ENCODE measurements around the gene PHF1.

DNA sequence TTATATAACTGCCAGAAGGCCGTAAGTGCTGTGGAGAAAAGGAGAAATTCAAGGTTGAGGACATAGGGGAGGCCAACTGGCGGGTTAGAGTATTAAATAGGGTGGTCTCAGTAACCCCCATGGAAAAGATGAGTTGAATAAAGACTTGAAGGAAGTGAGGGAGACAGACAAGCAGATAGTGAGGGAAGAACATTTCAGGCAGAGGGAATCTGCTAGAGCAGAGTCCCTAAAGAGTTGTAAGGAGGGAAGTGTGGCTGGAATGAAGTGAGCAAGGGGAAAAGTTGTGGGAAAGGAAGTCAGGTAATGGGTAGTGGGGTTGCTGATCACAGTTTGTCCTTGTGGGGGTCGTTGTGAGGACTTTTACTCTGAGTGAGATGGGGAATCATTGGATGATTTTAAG, 17.8 kb upstream of the PHF1 start:
- TF ChIP-seq, protein P1, sequence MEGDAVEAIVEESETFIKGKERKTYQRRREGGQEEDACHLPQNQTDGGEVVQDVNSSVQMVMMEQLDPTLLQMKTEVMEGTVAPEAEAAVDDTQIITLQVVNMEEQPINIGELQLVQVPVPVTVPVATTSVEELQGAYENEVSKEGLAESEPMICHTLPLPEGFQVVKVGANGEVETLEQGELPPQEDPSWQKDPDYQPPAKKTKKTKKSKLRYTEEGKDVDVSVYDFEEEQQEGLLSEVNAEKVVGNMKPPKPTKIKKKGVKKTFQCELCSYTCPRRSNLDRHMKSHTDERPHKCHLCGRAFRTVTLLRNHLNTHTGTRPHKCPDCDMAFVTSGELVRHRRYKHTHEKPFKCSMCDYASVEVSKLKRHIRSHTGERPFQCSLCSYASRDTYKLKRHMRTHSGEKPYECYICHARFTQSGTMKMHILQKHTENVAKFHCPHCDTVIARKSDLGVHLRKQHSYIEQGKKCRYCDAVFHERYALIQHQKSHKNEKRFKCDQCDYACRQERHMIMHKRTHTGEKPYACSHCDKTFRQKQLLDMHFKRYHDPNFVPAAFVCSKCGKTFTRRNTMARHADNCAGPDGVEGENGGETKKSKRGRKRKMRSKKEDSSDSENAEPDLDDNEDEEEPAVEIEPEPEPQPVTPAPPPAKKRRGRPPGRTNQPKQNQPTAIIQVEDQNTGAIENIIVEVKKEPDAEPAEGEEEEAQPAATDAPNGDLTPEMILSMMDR (CRISPR knock-in tag; IDR thresholded peaks at IDR 0.05): no peak
- no peak for TF ChIP-seq KAT2B (IDR thresholded peaks at IDR 0.05; ENCODE audit: borderline replicate concordance, low read depth, low read length)
- no peak for TF ChIP-seq ZKSCAN1 (IDR thresholded peaks at IDR 0.05; ENCODE audit: low read length)
- TF ChIP-seq EP300 (IDR thresholded peaks at IDR 0.05; ENCODE audit: low read depth in 2 of 2, low read length in 2 of 2): no peak
- no peak for TF ChIP-seq EP300 (CRISPR knock-in tag; IDR thresholded peaks at IDR 0.05; ENCODE audit: borderline replicate concordance)
- TF ChIP-seq, protein P2, sequence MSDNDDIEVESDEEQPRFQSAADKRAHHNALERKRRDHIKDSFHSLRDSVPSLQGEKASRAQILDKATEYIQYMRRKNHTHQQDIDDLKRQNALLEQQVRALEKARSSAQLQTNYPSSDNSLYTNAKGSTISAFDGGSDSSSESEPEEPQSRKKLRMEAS (IDR thresholded peaks at IDR 0.05): no peak
- TF ChIP-seq EZH2 (conservative IDR thresholded peaks at IDR 0.05; ENCODE audit: low read depth, low read length): no peak
- TF ChIP-seq ASH2L (IDR thresholded peaks at IDR 0.05; ENCODE audit: insufficient read length, low read depth, low read length): no peak
- no peak for TF ChIP-seq KLF16 (CRISPR knock-in tag; IDR thresholded peaks at IDR 0.05)
- TF ChIP-seq DMAP1 (CRISPR knock-in tag; IDR thresholded peaks at IDR 0.05): no peak
- TF ChIP-seq PHB2 (IDR thresholded peaks at IDR 0.05; ENCODE audit: partially characterized antibody): no peak
- TF ChIP-seq, protein P3, sequence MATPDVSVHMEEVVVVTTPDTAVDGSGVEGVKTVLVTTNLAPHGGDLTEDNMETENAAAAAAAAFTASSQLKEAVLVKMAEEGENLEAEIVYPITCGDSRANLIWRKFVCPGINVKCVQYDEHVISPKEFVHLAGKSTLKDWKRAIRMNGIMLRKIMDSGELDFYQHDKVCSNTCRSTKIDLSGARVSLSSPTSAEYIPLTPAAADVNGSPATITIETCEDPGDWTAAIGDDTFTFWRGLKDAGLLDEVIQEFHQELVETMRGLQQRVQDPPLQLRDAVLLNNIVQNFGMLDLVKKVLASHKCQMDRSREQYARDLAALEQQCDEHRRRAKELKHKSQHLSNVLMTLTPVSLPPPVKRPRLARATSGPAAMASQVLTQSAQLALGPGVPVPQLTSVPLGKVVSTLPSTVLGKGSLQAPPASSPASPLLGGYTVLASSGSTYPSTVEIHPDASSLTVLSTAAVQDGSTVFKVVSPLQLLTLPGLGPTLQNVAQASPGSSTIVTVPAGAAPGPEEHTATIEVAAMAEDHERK (CRISPR knock-in tag; IDR thresholded peaks at IDR 0.05; ENCODE audit: low read depth): no peak
